ENCODE measurements around the gene RGS6. TPM values are rescaled to one million over a fixed set of nuclear protein-coding genes. Genes with fewer than 3 reads are reported as not detected.

RGS6 gene
- total and polyA plus RNA-seq, 2 of the 4 experiments (the other 2 are of a cell fraction) = not detected

DNA sequence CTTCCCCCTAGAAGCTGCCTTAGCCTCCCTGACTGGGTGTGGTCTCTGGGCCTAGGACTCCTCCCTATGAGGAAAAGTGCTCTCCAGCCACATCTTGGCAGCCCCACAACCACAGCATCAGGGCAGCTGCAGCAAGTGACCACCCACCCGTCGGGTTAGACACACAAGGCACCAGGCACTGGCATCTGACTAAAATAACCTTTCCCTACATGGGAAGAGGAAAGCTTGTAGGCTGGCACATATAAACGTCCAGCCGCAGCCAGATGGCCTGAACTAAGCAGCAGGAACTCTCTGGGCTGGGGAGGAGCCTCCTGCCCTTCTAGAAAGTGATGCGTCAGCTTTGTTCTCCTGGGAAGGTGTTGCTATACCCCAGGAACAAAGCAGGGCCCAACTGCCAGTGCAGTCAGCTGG, 632.9 kb downstream of the RGS6 start:
- dilution Hi-C loops (cut with HindIII; ENCODE audit: low sequenced_read_pairs, unreplicated experiment) = no loop called here
- POLR2A ChIA-PET (ENCODE audit: unreplicated experiment) = no interaction called here

More for the DNA sequence above, 632.9 kb downstream of the RGS6 start:
- H2BK120ac ChIP-seq (ENCODE audit: low read depth, low read length) = no peak overlapping the region
- no peak overlapping the region for H3K4me3 ChIP-seq (ENCODE audit: insufficient read depth, low read depth, low read length)
- ATAC-seq (ENCODE audit: low read depth) (no peak), DNase-seq (no peak)
- H4K5ac ChIP-seq (ENCODE audit: low read depth, low read length) = no peak overlapping the region
- no peak overlapping the region for H3K4ac ChIP-seq (ENCODE audit: low read depth, low read length)
- no peak overlapping the region for H3K27ac ChIP-seq (ENCODE audit: insufficient read depth, low read length)
- H3K27me3 ChIP-seq (ENCODE audit: control insufficient read depth, insufficient read depth, low read length) = no peaks in the 10 kb centered on the region
- no peaks in the 10 kb centered on the region for H4K20me1 ChIP-seq (ENCODE audit: insufficient read depth, low read length)
- H4K91ac ChIP-seq (ENCODE audit: insufficient read depth, low read depth, low read length) = no peak overlapping the region
- no peak overlapping the region for H2BK15ac ChIP-seq (ENCODE audit: low read depth, low read length)
- H3K4me1 ChIP-seq (ENCODE audit: control insufficient read depth, insufficient read depth, low read length) = no peaks in the 10 kb centered on the region; the same call in 1 of the 2 replicates
- H2AK5ac ChIP-seq (ENCODE audit: low read depth, low read length) = no peak overlapping the region
- no peak overlapping the region for H3K14ac ChIP-seq (replicated peaks; ENCODE audit: low read depth, low read length)
- no peaks in the 10 kb centered on the region for H3K9me1 ChIP-seq (ENCODE audit: insufficient read depth, low read length)
- H3K79me1 ChIP-seq (ENCODE audit: low read depth in 1 of 2, low read length in 2 of 2) = no peaks in the 10 kb centered on the region
- no peak overlapping the region for H3K23ac ChIP-seq (ENCODE audit: low read depth, low read length)
- peak overlapping the region; percentile 39 for H2AFZ ChIP-seq (replicated peaks; ENCODE audit: low read length, poor library complexity)
- intact Hi-C loops (cut with micrococcal nuclease) (no loop called here), in situ Hi-C loops (cut with MboI; ENCODE audit: low sequenced_read_pairs) (no loop called here)
- no peak overlapping the region for H3K9ac ChIP-seq (ENCODE audit: low read depth, low read length)
- no peak overlapping the region for H3K18ac ChIP-seq (ENCODE audit: low read depth, low read length)
- no peak overlapping the region for H2BK5ac ChIP-seq (ENCODE audit: low read depth, low read length, poor library complexity, severe bottlenecking)
- H4K8ac ChIP-seq (ENCODE audit: low read depth in 2 of 2, low read length in 2 of 2) = no peak overlapping the region
- H3K36me3 ChIP-seq (ENCODE audit: control insufficient read depth, insufficient read depth, low read length) = no peaks in the 10 kb centered on the region
- WGBS, 2 experiments (ENCODE audit: extremely low coverage in 2 of 2, insufficient read length in 1 of 2) = no CpG with 5 or more reads among the region's 5 CpGs
- CTCF ChIA-PET = no interaction called here
- H3K56ac ChIP-seq (ENCODE audit: extremely low read depth, insufficient read depth, low read length) = no peak overlapping the region
- TF ChIP-seq MAFK (IDR thresholded peaks at IDR 0.05; ENCODE audit: low read depth, low read length) (no peak), BHLHE40 (IDR thresholded peaks at IDR 0.05; ENCODE audit: low read depth, low read length) (no peak), MAZ (IDR thresholded peaks at IDR 0.05; ENCODE audit: borderline replicate concordance, low read depth, low read length) (no peak), CHD1 (IDR thresholded peaks at IDR 0.05; ENCODE audit: low read depth, low read length) (no peak), ELK1 (IDR thresholded peaks at IDR 0.05; ENCODE audit: borderline replicate concordance, low read depth, low read length) (no peak), USF2 (IDR thresholded peaks at IDR 0.05; ENCODE audit: low read depth, low read length) (no peak), FOS (IDR thresholded peaks at IDR 0.05; ENCODE audit: low read depth, low read length) (no peak), MXI1 (IDR thresholded peaks at IDR 0.05; ENCODE audit: borderline replicate concordance, low read depth, low read length) (no peak), SMC3 (IDR thresholded peaks at IDR 0.05; ENCODE audit: low read depth, low read length) (no peak), RAD21 (IDR thresholded peaks at IDR 0.05; ENCODE audit: low read length) (no peak), RCOR1 (IDR thresholded peaks at IDR 0.05; ENCODE audit: insufficient replicate concordance, low read length) (no peak), CEBPB (IDR thresholded peaks at IDR 0.05; ENCODE audit: low read depth, low read length) (no peak), POLR2A (IDR thresholded peaks at IDR 0.05; ENCODE audit: low read depth, low read length) (no peak), RFX5 (IDR thresholded peaks at IDR 0.05; ENCODE audit: low read depth, low read length) (no peak), NFE2L2 (IDR thresholded peaks at IDR 0.05; ENCODE audit: low read depth, low read length) (no peak)
- TF ChIP-seq, protein P1, sequence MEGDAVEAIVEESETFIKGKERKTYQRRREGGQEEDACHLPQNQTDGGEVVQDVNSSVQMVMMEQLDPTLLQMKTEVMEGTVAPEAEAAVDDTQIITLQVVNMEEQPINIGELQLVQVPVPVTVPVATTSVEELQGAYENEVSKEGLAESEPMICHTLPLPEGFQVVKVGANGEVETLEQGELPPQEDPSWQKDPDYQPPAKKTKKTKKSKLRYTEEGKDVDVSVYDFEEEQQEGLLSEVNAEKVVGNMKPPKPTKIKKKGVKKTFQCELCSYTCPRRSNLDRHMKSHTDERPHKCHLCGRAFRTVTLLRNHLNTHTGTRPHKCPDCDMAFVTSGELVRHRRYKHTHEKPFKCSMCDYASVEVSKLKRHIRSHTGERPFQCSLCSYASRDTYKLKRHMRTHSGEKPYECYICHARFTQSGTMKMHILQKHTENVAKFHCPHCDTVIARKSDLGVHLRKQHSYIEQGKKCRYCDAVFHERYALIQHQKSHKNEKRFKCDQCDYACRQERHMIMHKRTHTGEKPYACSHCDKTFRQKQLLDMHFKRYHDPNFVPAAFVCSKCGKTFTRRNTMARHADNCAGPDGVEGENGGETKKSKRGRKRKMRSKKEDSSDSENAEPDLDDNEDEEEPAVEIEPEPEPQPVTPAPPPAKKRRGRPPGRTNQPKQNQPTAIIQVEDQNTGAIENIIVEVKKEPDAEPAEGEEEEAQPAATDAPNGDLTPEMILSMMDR (conservative IDR thresholded peaks at IDR 0.05; ENCODE audit: low read depth, low read length) = no peak
- no peaks in the 10 kb centered on the region for H3K9me3 ChIP-seq (ENCODE audit: control insufficient read depth, insufficient read depth, low read length)
- H3K4me2 ChIP-seq (ENCODE audit: low read depth, low read length) = no peak overlapping the region
- H2AK9ac ChIP-seq (replicated peaks; ENCODE audit: low read depth, low read length, poor library complexity) = no peak overlapping the region
- no peak overlapping the region for H2BK20ac ChIP-seq (ENCODE audit: low read depth, low read length)
- BruUV-seq (replicated peaks) = no TSS peak
